ENCODE measurements around the gene SMIM9. TPM values are rescaled to one million over a fixed set of nuclear protein-coding genes. Genes with fewer than 3 reads are reported as not detected.

The SMIM9 gene
- total and polyA plus RNA-seq, 12 donors = 0.28 to 0.47 (median 0.28) TPM; not detected in 9

- H3K4me1 ChIP-seq = no peaks in the 10 kb centered on the region
- TF ChIP-seq, protein P1, sequence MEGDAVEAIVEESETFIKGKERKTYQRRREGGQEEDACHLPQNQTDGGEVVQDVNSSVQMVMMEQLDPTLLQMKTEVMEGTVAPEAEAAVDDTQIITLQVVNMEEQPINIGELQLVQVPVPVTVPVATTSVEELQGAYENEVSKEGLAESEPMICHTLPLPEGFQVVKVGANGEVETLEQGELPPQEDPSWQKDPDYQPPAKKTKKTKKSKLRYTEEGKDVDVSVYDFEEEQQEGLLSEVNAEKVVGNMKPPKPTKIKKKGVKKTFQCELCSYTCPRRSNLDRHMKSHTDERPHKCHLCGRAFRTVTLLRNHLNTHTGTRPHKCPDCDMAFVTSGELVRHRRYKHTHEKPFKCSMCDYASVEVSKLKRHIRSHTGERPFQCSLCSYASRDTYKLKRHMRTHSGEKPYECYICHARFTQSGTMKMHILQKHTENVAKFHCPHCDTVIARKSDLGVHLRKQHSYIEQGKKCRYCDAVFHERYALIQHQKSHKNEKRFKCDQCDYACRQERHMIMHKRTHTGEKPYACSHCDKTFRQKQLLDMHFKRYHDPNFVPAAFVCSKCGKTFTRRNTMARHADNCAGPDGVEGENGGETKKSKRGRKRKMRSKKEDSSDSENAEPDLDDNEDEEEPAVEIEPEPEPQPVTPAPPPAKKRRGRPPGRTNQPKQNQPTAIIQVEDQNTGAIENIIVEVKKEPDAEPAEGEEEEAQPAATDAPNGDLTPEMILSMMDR (IDR thresholded peaks at IDR 0.05) = no peak
- no peaks in the 10 kb centered on the region for H3K9me3 ChIP-seq
- H3K27ac ChIP-seq = no peak overlapping the region
- WGBS, 2 donors = 84% methylated on average over 1 of the region's 1 CpG
- intact Hi-C loops (cut with DNase I) = no loop called here
- H3K27me3 ChIP-seq = no peaks in the 10 kb centered on the region
- H3K36me3 ChIP-seq = no peaks in the 10 kb centered on the region
- no peak for ATAC-seq
- DNase-seq = no peak
- H3K4me3 ChIP-seq = no peak overlapping the region
These were observed 9.8 kb downstream of the SMIM9 start for GRCh38 chrX:154824638-154825037.

DNA sequence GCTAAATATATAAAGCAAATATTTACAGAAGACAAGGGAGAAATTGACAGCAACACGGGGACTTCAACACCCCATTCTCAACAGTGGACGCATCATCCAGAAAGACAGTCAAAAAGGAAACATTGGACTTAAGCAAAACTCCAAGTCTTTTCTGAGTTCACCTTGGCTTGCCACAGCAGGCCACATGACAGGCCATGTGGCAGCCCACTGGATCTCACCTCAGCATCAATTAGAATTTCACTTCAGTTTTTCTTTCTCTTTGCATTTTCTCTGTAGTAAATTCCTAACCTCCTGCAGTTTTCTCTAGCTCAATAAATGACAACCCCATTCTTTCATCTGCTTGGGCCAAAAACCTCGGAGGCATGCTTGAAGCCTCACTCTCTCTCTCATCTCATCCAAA lies 12.4 kb downstream of the SMIM9 start:
- no peaks in the 10 kb centered on the region for H3K36me3 ChIP-seq
- no peak for ATAC-seq
- WGBS, 2 donors = 87 to 88% methylated on average over 3 of the region's 3 CpGs
- no peak for DNase-seq
- peaks cover 0 to 6% (median 0%) of the 10 kb centered on the region in 11 donors for H3K9me3 ChIP-seq
- no peak overlapping the region for H3K4me3 ChIP-seq
- TF ChIP-seq, protein P1 (IDR thresholded peaks at IDR 0.05) = no peak
- no peaks in the 10 kb centered on the region for H3K27me3 ChIP-seq
- H3K4me1 ChIP-seq = no peaks in the 10 kb centered on the region
- intact Hi-C loops (cut with DNase I) = no loop called here
- H3K27ac ChIP-seq = no peak overlapping the region

GRCh38 chrX:154821523-154821922 lies 12.9 kb downstream of the SMIM9 start:
- H3K36me3 ChIP-seq = no peaks in the 10 kb centered on the region
- no peak for ATAC-seq
- peaks cover 0 to 6% (median 0%) of the 10 kb centered on the region in 11 donors for H3K9me3 ChIP-seq
- TF ChIP-seq, protein P1 (IDR thresholded peaks at IDR 0.05) = no peak
- H3K27me3 ChIP-seq = no peaks in the 10 kb centered on the region
- no peak for DNase-seq
- intact Hi-C loops (cut with DNase I) = no loop called here
- H3K4me1 ChIP-seq = no peaks in the 10 kb centered on the region
- no peak overlapping the region for H3K4me3 ChIP-seq
- no peak overlapping the region for H3K27ac ChIP-seq

DNA sequence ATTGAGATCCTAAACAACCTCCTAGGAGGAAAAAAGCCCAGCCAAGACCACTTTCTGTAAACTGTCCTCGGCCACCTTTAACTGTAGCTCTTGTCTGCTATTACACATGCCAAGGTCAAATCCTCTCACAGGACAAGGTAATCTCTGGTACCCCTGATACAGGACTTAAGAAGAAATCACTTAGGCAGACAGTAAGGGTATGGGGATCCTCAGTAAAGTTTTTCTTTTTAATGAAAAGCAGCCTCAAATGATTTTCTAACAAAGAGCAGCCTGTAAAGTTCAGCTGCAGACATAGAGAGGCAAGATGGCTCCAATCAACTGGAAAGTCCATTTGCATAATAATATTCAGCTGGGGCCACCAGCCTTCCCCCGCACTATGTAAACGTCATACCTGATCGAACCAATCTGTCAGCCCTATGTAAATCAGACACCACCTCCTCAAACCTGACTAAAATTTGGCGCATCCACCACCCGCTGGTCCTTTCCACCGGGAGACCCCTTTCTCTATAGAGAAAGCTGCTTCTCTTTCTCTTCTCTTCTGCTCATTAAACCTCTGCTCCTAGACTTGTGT lies 14.6 kb downstream of the SMIM9 start:
- ATAC-seq (no peak), DNase-seq (no peak)
- TF ChIP-seq, protein P1 (IDR thresholded peaks at IDR 0.05) = no peak
- Histone ChIP-seq H3K4me1 (no peaks in the 10 kb centered on the region), H3K27me3 (no peaks in the 10 kb centered on the region), H3K27ac (no peak overlapping the region), H3K9me3 (peaks cover 0 to 6% (median 0%) of the 10 kb centered on the region in 11 donors), H3K36me3 (no peaks in the 10 kb centered on the region), H3K4me3 (no peak overlapping the region)
- intact Hi-C loops (cut with DNase I) = no loop called here
- WGBS, 2 donors = 85 to 87% methylated on average over 7 of the region's 7 CpGs

Data from heart right ventricle (tissue), 16 donors.